ENCODE results near the gene CEP135.
"Not testable (repeated sequence)": the region's sequence is repeated elsewhere in the genome, so short reads cannot be mapped to it uniquely, and the experiment has no call there.

Gene CEP135, protein sequence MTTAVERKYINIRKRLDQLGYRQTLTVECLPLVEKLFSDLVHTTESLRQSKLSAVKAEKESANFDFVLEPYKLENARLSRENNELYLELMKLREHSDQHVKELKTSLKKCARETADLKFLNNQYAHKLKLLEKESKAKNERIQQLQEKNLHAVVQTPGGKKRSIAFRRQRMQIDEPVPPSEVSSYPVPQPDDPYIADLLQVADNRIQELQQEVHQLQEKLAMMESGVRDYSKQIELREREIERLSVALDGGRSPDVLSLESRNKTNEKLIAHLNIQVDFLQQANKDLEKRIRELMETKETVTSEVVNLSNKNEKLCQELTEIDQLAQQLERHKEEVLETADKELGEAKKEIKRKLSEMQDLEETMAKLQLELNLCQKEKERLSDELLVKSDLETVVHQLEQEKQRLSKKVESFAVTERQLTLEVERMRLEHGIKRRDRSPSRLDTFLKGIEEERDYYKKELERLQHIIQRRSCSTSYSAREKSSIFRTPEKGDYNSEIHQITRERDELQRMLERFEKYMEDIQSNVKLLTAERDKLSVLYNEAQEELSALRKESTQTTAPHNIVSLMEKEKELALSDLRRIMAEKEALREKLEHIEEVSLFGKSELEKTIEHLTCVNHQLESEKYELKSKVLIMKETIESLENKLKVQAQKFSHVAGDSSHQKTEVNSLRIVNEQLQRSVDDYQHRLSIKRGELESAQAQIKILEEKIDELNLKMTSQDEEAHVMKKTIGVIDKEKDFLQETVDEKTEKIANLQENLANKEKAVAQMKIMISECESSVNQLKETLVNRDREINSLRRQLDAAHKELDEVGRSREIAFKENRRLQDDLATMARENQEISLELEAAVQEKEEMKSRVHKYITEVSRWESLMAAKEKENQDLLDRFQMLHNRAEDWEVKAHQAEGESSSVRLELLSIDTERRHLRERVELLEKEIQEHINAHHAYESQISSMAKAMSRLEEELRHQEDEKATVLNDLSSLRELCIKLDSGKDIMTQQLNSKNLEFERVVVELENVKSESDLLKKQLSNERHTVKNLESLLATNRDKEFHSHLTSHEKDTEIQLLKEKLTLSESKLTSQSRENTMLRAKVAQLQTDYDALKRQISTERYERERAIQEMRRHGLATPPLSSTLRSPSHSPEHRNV

DNA sequence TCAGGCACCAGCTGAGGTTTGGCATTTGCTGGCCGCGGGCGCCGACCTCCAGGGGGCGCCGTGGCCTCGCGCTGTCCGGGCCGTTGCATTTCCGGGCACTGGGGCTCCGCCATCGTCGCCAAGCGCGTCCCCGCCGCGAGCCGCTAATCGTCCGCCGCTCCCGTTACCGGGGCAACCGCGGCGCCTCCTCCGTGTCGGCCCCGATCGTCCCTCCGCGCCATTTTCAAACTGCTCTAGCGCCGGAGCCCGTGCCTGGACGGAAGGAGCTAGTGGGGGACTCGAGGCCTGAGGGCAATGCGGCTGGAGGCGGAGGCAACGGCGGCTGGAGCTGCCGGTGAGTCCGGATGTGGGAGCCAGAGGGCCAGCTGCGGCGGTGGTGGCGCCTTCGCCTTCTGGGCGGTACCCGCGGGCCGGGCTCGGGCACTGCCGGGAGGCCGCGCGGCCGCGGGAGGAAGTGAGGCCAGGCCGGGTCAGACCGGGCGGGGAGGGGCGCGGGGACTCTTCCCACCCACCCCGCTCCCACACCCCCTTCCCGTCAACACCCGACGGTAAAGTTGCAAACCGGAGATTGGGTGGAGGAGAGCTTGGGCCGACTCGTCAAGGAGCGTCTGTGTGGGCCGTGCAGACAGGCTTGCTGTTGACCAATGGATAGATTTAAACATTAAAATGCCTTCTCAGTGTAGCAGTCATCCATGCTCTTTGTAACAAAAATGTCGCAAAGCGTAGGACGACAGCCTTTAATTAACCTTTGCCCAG, at the start of gene CEP135:
CEP135 (plus strand) TSS at position 220 of the 756 bp plus-strand sequence. CDS start 3,186 bp downstream, outside the sequence.
- peak; percentile 88 for DNase-seq (ENCODE audit: low spot score)

DNA sequence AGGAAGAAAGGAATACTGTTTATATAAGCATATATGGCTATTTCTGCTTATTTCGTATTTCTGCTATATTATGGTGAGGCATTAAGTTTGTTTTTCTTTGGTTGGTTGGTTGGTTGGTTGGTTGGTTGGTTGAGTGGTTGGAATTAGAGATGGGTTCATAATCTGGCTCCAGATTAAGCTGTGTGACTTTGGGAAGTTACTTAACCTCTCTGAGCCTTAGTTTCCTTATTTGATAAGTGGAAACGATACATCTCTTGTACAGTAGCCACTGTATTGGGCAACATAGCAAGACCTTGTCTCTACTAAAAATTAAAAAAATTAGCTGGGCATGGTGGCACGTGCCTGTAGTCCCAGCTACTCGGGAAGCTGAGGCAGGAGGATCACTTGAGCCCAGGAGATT, 46.1 kb upstream of the CEP135 start:
- DNase-seq (ENCODE audit: low spot score) = no peak

DNA sequence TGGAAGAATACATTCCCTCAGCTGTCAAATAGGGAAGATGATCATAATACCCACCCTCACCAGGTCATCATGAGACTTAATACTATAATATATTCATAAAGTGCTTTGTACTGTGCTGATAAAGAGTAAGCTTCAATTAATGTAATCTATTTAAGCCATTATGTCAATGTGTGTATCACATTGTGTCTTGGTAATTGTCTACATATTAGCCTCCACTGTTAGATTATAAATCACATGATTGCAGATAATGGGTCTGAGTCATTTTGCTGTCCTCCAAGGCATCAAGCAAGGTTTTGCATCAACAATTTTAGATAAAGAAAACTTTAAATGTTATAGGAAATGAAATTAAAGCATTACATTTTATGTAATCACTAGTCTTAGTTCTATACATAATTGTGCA, 45.2 kb upstream of the CEP135 start:
- DNase-seq (ENCODE audit: low spot score) = no peak

DNA sequence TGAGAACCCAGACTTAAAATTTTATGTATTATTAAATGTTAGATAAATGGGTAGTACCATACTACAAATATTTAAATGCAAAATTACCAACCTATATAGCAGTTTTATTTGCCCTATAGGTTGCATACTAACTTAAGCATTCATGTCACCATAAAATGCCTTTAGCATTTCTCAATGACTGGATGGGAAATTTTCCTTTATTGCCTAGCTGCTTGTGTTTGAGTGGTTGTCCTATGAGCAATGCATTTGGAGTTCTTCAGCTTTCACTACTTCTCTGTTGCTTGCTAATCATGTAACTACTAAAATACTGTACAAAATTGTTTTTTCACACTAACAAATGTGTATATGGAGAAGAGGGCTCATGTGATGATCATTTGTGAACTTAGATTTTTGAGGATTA, 44.2 kb upstream of the CEP135 start:
- DNase-seq (ENCODE audit: low spot score) = no peak

DNA sequence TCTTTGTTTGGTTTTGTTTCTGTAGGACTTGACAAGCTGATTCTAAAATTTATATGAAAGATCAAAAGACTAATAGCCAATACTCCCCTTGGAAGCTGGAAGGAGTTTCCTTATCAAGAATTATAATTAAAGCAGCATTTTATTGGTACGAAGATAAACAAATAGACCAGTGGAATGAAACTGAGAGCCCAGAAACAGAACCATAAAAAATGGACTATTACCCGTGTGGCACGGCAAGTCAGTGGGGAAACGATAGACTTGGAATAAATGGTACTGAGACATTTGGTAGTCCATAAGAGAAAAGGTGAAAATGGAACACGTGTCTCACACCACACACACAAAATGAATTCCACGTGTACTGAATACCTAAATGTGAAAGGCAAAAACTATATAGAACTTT, 42.4 kb upstream of the CEP135 start:
- DNase-seq (ENCODE audit: low spot score) = no peak

DNA sequence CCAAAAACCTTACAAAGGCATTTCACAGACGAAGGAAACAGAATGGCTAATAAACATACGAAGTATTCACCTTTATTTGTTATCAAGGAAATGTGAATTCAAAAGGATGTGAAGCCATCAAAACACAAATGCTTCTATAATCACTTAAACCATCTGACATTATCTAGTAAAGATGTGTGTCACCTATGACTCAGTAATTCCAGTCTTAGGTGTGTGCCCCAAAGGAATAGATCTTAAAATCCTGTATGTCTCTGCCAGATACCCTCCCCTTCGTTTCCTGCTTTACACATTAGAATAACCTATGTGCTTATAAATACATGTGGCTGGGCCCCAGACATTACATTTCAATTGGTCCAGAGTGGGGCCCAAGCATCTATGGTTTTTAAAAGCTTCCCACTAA, 41.8 kb upstream of the CEP135 start:
- no peak for DNase-seq (ENCODE audit: low spot score)

DNA sequence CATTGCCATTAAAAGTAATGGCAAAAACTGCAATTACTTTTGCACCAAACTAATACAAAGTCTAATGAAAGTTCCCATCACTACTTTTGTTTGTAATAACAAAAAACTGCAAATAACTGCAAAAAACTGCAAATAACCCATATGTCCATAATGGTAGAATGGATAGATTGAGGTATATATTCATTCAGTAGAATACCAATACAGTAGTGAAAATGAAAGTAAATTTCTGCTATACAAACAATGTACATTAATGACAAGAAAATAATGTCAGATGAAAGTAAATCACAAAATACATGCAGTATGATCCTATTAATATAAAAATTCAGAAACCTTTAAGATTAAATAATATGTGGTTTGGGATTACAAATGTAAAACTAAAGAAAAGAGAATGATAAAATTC, 41.3 kb upstream of the CEP135 start:
- no peak for DNase-seq (ENCODE audit: low spot score)

DNA sequence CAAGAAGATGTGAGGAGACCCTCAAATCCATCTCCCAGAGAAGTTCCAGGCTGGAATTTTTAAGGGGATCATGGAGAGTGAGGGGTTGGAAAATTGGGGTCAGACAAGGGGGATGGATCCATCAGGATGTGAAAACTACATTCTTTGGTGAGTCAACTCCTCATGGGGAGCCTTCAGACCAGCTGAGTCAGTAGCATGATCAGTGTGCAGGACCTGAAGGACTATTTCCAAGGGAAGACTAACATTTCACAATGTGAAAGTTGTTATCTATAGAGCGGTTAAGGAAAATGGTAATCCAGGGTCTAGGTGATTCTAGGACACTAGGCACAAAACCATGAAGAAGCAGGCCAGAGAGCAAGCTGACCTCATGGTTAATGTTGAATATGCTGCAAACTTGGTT, 38.6 kb upstream of the CEP135 start:
- DNase-seq (ENCODE audit: low spot score) = no peak

DNA sequence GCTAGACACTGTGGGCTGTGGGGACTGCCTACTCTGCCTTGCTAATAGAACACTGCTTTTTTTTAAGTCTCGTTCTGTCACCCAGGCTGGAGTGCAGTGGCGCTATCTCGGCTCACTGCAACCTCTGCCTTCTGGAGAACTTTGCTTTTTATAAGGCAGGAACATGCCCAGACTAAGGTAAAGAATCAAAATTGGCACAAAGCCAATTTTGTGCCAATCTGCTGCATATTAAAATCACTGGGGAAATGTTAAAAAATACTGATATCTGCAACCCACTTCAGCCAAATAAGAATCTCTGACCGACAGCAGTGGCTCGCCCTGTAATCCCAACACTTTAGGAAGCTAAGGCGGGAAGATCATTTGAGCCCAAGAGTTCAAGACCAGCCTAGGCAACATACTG, 36.5 kb upstream of the CEP135 start:
- no peak for DNase-seq (ENCODE audit: low spot score)

DNA sequence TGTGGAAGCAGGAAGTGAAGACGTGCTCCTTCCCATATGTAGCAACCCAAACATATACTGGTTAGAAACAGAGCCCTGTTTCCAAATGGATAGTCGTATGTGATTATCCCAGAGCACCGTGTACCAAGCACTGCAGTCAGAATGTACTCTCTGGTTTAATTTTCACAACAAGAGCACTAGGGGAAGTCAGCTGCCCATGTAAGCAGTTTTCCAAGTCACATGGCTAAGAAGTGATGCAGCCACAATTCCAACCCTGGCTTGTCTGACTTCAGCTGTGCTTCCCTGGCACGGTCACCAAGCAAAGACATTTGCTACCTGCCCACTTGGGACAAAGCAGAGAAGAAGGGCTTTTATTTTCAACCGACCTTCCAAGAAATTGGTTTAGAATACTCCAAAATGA, 28.2 kb upstream of the CEP135 start:
- no peak for DNase-seq (ENCODE audit: low spot score)

DNA sequence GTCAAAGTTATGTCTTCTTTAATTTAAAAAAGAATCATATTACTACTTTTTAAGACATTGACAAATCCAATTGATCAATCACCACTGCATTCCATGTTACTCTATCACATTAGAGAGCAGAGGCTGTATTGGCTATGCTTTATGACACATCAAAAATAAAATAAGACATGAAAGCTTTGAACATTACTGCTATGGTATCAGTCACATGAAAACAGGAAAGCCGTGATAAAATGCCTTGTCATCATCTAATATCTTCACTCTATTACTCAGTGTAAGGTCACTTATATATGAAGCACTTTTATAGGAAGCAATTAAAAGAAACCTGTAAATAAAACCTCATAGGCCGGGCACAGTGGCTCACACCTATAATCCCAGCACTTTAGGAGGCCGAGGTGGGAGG, 27.7 kb upstream of the CEP135 start:
- DNase-seq (ENCODE audit: low spot score) = no peak

DNA sequence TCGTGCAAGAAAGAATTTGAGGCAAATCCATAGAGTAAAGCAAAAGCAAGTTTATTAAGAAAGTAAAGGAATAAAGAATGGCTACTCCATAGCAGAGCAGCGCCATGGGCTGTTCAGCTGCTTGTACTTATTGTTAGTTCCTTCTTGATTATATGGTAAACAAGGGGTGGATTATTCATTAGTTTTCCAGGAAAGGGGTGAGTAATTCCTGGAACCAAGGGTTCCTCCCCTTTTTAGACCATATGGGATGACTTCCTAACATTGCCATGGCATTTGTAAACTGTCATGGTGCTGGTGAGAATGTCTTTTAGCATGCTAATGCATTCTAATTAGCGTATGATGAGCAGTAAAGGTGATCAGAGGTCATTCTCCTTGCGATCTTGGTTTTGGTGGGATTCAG, 23.5 kb upstream of the CEP135 start:
- DNase-seq (ENCODE audit: low spot score) = no peak

DNA sequence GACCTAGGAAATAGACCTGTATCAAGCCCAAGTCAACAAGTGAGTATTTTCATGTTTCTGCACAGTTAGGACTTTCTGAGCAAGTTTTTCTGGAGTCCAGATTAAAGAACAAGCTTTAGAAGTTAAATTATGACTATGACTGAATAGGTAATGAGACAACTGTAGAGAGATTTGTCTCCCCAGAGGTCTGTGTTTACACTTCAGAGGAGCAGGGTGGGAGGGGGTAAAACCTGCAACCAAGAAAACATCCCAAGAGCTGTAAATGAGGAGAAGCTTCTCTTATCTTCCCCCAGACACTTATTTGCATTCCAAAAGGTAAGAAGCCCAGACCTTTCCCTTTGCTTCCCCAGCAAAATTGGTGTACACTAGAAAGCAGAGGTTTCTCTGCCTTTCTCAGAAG, 22.1 kb upstream of the CEP135 start:
- no peak for DNase-seq (ENCODE audit: low spot score)

DNA sequence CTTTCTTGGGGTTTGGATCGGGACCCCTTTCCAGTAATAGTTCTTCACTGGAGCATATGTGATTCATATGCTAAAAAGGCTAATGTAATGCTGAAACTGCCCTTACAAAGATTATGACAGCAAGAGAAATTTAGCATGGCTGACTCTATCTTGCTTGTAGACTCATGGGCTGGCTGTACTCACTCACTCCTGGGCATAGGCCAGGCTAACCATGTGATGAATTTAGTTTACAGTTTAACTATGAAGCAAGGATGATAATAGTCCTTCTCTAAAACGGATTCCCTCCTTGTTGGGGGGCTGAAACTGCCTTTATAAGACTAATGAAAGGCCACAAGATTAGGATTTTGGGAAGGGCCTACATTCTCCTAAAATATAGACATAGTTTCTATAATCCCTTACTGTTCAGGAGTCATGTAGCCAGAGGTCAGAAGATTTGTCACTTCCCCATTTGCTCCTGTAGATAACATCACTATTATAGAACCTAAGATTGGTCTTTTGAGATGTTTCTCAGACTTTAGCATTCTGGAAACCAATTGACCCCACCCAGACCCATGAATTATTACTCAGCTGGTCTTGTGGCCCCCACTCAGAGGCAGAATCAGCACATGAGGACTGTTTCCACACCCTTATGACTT, 20.8 kb upstream of the CEP135 start:
- DNase-seq (ENCODE audit: low spot score) = no peak

DNA sequence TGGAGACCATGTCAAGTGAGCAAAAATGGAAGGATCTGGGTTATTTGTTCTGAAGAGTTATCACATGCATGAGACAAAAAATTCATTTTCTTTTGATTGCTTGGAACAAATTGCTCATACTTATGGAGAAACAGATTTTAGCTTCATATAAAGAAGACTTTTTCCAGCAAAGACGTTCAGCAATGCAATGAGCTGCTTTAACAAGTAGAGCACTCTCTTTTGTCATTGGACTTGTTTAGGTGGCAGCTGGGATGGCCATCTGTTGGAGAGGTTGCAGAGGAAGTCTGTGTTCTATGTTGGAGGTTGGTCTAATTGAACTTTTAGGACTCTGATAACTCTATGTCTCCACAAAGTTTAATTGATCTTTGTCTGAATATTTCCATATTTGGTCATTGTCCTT, 19.9 kb upstream of the CEP135 start:
- no peak for DNase-seq (ENCODE audit: low spot score)

DNA sequence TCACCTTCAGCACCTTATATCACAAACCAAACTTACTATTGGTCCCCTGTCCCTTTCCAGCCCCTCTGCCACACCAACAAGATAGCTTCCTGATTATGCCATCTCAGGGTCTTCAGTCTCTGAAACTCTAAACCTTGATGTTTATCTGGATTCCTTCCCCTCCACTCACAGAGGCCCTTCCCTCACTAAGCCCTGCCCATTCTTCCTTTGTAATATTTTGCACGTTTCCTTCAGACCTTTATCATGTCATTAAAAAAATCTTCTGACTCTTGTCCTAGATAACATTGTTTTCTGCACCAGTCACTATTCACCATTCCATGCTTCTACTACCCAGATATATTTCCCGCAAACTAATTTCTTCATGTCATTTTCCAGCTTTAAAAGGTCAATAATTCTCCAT, 17.7 kb upstream of the CEP135 start:
- DNase-seq (ENCODE audit: low spot score) = no peak

DNA sequence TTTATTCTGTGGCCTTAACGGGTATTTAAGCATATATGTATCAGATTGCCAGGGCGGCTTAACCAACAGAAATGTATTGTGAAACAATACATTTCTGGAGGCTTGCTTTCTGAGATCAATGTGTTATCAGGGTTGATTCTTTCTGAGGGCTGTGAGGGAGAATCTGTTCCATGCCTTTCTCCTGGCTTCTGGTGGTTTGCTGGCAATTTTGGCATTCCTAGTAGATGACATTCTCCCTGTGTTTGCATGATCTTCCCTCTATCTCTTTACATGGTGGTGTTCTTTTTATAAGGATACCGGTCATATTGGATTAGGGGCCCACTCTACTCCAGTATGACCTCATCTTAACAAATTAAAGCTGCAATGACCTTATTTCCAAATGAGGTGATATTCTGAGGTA, 16.9 kb upstream of the CEP135 start:
- DNase-seq (ENCODE audit: low spot score) = no peak

DNA sequence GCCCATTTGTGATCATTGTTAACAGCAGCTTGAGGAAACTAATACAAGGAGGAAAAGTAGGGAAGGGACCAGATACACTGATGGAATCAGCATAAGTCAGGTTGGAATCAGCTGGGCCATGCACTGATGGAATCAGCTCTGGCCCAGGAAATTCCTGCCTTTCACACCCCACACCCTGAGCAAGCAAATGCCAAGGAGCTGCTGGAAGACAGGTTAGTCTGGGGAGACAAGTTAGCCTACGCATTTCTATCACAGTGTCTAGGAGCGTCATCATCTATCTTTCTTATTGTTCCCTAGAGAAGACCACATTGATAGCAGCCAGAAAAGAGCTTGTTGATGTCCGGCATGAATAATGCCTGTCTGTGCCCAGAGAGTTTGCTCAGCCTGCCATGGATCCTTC, 16.2 kb upstream of the CEP135 start:
- no peak for DNase-seq (ENCODE audit: low spot score)

DNA sequence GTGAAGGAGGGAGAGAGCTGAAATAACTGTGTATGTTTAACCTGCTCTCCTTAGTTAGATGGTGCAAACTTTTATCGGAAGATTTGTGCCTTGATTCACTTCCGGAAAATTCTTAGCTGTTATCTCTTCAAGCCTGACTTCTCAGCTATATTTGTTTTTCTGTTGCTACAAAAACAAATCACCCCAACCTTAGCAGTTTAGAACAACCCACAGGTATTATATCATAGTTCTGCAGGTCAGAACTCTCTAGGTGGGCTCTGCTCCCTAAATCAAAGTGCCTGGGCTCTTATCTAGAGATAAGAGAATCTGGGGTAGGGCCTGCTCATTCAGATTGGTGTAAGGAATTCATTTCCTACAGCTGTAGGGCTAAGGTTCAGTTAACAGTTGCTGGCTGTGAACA, 15.1 kb upstream of the CEP135 start:
- no peak for DNase-seq (ENCODE audit: low spot score)

DNA sequence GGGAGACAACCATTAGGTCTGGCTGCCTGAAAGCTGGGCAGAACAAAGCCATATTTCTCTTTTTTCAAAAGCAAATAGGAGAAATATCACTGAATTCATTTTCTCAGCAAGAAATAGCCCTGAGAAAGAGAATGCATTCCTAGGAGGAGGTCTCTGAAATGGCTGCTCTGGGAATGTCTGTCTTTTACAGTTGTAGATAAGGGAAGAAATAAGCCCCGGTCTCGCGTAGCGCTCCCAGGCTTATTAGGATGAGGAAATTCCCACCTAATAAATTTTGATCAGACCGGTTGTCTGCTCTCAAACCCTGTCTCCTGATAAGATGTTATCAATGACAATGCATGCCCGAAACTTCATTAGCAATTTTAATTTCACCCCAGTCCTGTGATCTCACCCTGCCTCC, 12.8 kb upstream of the CEP135 start:
- DNase-seq (ENCODE audit: low spot score) = not testable (repeated sequence)

DNA sequence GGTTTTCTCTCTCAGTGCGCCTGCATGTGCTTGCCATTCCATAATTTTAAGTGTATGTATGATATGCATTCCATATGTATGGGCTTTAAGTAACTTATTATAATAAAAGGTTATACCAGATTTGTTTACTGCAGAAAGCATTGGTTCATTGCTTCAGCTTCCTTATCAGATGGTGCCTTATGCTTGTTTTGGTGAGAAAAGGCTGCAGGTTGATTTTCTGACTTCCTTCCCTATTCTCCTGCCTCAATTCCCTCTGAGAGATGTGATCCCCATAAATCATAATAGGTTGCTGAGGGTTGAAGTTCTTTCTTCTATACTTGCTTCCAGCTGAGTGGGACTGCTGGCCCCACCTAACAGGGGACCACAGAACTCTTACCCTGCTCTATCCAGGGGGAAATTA, 10.3 kb upstream of the CEP135 start:
- no peak for DNase-seq (ENCODE audit: low spot score)

DNA sequence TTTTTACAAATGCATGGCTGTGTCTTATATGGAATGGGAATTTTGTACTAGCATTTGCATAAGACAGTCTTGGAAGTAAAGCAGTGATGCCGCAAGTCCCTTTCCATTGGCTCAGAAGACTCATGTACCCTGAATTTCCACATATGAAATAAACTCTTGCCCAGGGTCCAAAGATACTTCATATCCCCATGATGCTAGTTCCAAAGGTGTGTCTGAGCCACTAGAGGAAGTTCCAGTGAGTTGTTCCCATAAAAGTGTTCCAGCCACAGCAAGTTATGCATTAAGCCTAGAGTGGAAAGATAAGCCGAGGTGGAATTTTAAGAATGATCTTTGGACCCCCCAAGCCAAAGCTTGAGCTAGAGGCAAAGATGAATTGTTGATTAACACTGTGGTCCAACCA, 9.3 kb upstream of the CEP135 start:
- DNase-seq (ENCODE audit: low spot score) = no peak
